ENCODE results near the gene RSPH1. TPM values are rescaled to one million over a fixed set of nuclear protein-coding genes. Genes with fewer than 3 reads are reported as not detected.
A peak's percentile ranks its signal among the peaks of the same experiment; 100 is the strongest.

The RSPH1 gene
- total RNA-seq, 2 donors from 2014 or later = 1.8 to 2.2 TPM

DNA sequence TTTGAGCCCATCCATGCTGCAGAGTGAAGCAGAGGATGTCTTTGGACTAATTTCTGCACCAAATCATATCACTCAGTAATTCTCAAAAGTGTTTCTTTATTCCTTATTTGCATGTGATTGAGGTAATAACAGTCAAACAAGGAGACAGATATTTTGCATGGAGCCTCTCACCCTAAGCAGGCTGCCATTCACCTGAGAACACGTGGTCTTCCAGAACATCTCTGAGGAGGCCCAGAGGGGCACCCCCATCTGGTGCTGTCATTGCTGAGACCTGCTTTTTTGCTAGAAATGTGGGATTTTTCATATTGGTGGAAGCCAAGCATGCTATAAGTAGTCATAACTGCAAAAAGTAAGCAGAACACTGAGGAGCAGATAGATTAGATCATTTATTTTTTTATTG lies 25.4 kb upstream of the RSPH1 start:
- DNase-seq = no peak
- 93 to 100% methylated on average over 1 of the region's 1 CpG for WGBS, 2 experiments (ENCODE audit: insufficient coverage in 1 of 2, insufficient read length in 1 of 2)
- Mint-ChIP-seq H3K4me1 (peaks cover 47% of the 10 kb centered on the region), H3K9me3 (no peaks in the 10 kb centered on the region), H3K36me3 (ENCODE audit: low read depth) (peaks cover 76% of the 10 kb centered on the region), H3K4me3 (no peak overlapping the region), H3K27ac (no peak overlapping the region), H3K27me3 (ENCODE audit: insufficient read depth) (no peaks in the 10 kb centered on the region)
- Histone ChIP-seq H3K9ac (ENCODE audit: extremely low read depth, low read length, poor library complexity, severe bottlenecking) (no peak overlapping the region), H3K27me3 (ENCODE audit: control insufficient read depth, insufficient read depth, low read length, poor library complexity, severe bottlenecking) (no peaks in the 10 kb centered on the region), H3K4me1 (ENCODE audit: control insufficient read depth, insufficient read depth, low read length) (peaks cover 5% of the 10 kb centered on the region), H3K9me3 (ENCODE audit: control insufficient read depth, low read length) (no peaks in the 10 kb centered on the region), H3K36me3 (ENCODE audit: control insufficient read depth, insufficient read depth, low read length) (peaks cover 25% of the 10 kb centered on the region), H3K27ac (ENCODE audit: low read depth, low read length) (no peak overlapping the region), H3K4me3 (ENCODE audit: low read length) (no peak overlapping the region)
- TF ChIP-seq CTCF (conservative IDR thresholded peaks at IDR 0.05) = no peak

- Histone ChIP-seq H3K27me3 (ENCODE audit: control insufficient read depth, insufficient read depth, low read length, poor library complexity, severe bottlenecking) (no peaks in the 10 kb centered on the region), H3K36me3 (ENCODE audit: control insufficient read depth, insufficient read depth, low read length) (peaks cover 25% of the 10 kb centered on the region), H3K4me3 (ENCODE audit: low read length) (no peak overlapping the region), H3K27ac (ENCODE audit: low read depth, low read length) (no peak overlapping the region), H3K9ac (ENCODE audit: extremely low read depth, low read length, poor library complexity, severe bottlenecking) (no peak overlapping the region), H3K9me3 (ENCODE audit: control insufficient read depth, low read length) (no peaks in the 10 kb centered on the region), H3K4me1 (ENCODE audit: control insufficient read depth, insufficient read depth, low read length) (peaks cover 5% of the 10 kb centered on the region)
- Mint-ChIP-seq H3K27ac (no peak overlapping the region), H3K36me3 (ENCODE audit: low read depth) (peaks cover 70% of the 10 kb centered on the region), H3K4me3 (no peak overlapping the region), H3K4me1 (peaks cover 48% of the 10 kb centered on the region), H3K9me3 (no peaks in the 10 kb centered on the region), H3K27me3 (ENCODE audit: insufficient read depth) (no peaks in the 10 kb centered on the region)
- peak; percentile 75 for TF ChIP-seq CTCF (conservative IDR thresholded peaks at IDR 0.05)
- WGBS, 2 experiments (ENCODE audit: insufficient coverage in 1 of 2, insufficient read length in 1 of 2) = 83 to 87% methylated on average over 18 of the region's 18 CpGs
- peak; percentile 80 for DNase-seq
Measured at GRCh38 chr21:42520628-42521253, 24.7 kb upstream of the RSPH1 start.

DNA sequence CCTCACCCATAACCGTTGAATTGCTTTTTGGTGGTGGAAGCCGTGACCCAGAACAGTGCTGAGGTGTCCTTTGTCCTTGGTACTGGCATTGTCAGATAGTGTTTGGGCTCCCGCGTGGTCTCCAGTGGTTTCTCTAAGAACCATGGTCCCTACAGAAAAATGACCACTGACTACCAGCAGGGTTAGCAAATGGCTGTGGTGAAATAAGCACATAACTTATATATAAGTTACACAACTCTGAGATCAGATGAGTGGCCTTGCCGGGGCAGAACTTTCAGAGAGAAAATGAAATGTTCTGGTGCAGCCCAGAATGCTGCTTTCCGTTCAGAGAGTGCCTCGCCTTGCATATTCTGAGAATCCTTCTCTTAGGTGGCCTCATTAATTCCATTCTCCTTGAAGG lies 22.6 kb upstream of the RSPH1 start:
- no peak overlapping the region for H3K9ac ChIP-seq (ENCODE audit: extremely low read depth, low read length, poor library complexity, severe bottlenecking)
- H3K9me3 ChIP-seq (ENCODE audit: control insufficient read depth, low read length) = no peaks in the 10 kb centered on the region
- Mint-ChIP-seq H3K4me1 (peaks cover 39% of the 10 kb centered on the region), H3K36me3 (ENCODE audit: low read depth) (peaks cover 64% of the 10 kb centered on the region), H3K27me3 (ENCODE audit: insufficient read depth) (no peaks in the 10 kb centered on the region), H3K9me3 (no peaks in the 10 kb centered on the region), H3K4me3 (no peak overlapping the region), H3K27ac (no peak overlapping the region)
- WGBS, 2 experiments (ENCODE audit: insufficient coverage in 1 of 2, insufficient read length in 1 of 2) = 91 to 92% methylated on average over 5 to 7 of the region's 7 CpGs
- DNase-seq = no peak
- peaks cover 25% of the 10 kb centered on the region for H3K36me3 ChIP-seq (ENCODE audit: control insufficient read depth, insufficient read depth, low read length)
- no peak for TF ChIP-seq CTCF (conservative IDR thresholded peaks at IDR 0.05)
- no peak overlapping the region for H3K4me3 ChIP-seq (ENCODE audit: low read length)
- peaks cover 8% of the 10 kb centered on the region for H3K27me3 ChIP-seq (ENCODE audit: control insufficient read depth, insufficient read depth, low read length, poor library complexity, severe bottlenecking)
- H3K4me1 ChIP-seq (ENCODE audit: control insufficient read depth, insufficient read depth, low read length) = no peaks in the 10 kb centered on the region
- H3K27ac ChIP-seq (ENCODE audit: low read depth, low read length) = no peak overlapping the region

Measured in endodermal cell (in vitro differentiated cells).